ENCODE data around the gene RASSF6.

- TF ChIP-seq CTCF (conservative IDR thresholded peaks at IDR 0.05 in 1 of 2, IDR thresholded peaks at IDR 0.05 in 1 of 2; ENCODE audit: low read depth in 1 of 2, low read length in 2 of 2), result no peak
- TF ChIP-seq EZH2 (IDR thresholded peaks at IDR 0.05; ENCODE audit: low read length, missing control alignments), result no peak
These were observed 16.2 kb downstream of the RASSF6 start for GRCh38 chr4:73603854-73604584.
